WERI-Rb-1 (cell line): Measurements from ENCODE around the gene ATP11A.

Experiments used
- DNase-seq: peaks from one replicate; pipeline ENCODE4 v3.0.0-alpha.2; 2020
- H3K27ac ChIP-seq: fragments of 250-450 bp; sonication (Bioruptor Pico); 2 replicates; pipeline ENCODE4 v1.5.1; 2020; ENCODE audit warnings: mild to moderate bottlenecking, moderate library complexity
- H3K27me3 ChIP-seq: fragments of 250-450 bp; sonication (Bioruptor Pico); 2 replicates; pipeline ENCODE4 v1.5.1; 2021; ENCODE audit warnings: mild to moderate bottlenecking, low read depth, moderate library complexity; ENCODE audit not compliant: insufficient read depth, severe bottlenecking
- H3K36me3 ChIP-seq: fragments of 250-450 bp; sonication (Bioruptor Pico); 2 replicates; pipeline ENCODE4 v1.5.1; 2020; ENCODE audit warnings: mild to moderate bottlenecking, moderate library complexity
- H3K4me3 ChIP-seq: 2 replicates; pipeline ENCODE4 v1.5.1; 2011; ENCODE audit warnings: low read depth, mild to moderate bottlenecking, control low read depth, low read length
- H3K9me3 ChIP-seq: fragments of 250-450 bp; sonication (Bioruptor Pico); 2 replicates; pipeline ENCODE4 v1.5.1; 2021; ENCODE audit warnings: mild to moderate bottlenecking, moderate library complexity; ENCODE audit not compliant: severe bottlenecking
- TF ChIP-seq, protein P1 (sequence below): IDR thresholded peaks from 2 replicates; pipeline ENCODE4 v1.5.1; 2011; ENCODE audit warnings: low read depth, mild to moderate bottlenecking, control low read depth, inconsistent platforms, low read length

The ATP11A gene

DNA sequence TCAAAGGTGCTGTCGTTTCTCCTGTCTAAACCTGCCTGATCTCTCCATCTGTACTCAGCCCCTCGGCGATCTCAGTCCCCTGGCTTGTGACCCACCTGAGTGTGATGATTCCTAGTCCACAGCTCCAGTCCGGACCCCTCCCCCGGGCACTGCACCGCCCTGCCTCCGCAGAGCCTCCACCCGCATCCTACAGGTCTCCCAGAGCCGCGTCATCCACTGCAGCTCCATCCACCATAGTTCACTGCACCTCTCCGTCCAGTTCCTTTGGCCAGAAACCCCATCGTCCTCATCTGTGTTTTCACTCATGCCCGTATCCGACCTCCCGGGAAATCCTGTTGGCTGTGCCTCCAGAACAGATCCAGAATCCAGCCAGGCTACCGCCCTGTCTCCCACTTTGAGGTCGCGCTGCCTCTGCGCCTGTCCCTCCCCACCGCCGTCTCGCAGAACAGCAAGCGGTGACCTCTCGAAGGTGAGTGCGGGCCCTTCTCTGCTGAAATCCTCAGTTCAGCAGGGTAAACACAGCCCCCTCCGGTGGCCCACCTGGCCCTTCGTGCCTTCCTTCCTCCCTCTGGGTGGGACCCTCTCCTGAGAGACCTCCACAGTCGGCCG, 227.3 kb downstream of the ATP11A start:
- TF ChIP-seq, protein P1, sequence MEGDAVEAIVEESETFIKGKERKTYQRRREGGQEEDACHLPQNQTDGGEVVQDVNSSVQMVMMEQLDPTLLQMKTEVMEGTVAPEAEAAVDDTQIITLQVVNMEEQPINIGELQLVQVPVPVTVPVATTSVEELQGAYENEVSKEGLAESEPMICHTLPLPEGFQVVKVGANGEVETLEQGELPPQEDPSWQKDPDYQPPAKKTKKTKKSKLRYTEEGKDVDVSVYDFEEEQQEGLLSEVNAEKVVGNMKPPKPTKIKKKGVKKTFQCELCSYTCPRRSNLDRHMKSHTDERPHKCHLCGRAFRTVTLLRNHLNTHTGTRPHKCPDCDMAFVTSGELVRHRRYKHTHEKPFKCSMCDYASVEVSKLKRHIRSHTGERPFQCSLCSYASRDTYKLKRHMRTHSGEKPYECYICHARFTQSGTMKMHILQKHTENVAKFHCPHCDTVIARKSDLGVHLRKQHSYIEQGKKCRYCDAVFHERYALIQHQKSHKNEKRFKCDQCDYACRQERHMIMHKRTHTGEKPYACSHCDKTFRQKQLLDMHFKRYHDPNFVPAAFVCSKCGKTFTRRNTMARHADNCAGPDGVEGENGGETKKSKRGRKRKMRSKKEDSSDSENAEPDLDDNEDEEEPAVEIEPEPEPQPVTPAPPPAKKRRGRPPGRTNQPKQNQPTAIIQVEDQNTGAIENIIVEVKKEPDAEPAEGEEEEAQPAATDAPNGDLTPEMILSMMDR, result 0 out of 2 replicates have a peak, but pooled peaks have one; percentile 20

DNA sequence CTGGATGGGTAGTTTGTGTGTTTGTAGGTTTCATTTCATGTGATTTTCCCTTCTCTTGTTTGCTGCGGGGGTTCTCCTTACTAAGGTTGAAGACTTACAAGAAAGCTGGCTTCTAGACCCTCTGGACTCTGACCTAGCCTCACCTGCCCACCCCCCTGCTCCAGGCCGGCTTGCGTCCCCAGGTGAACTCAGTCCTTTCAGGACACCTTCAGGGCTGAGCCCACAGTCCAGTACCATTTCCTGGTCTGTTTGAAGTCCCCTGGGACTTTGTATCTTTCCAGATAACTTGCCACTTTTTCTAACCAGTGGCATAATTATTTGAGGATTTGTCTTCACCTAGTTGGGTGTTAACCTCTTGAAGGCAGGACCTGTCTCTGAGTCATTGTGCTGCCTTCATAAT, 227.9 kb downstream of the ATP11A start:
- no peak overlapping the region for H3K4me3 ChIP-seq
- H3K27ac ChIP-seq, result no peak overlapping the region
- DNase-seq, result no peak
- TF ChIP-seq, protein P1, result no peak
- no peaks in the 10 kb centered on the region for H3K9me3 ChIP-seq
- H3K36me3 ChIP-seq, result peaks cover 13% of the 10 kb centered on the region
- H3K27me3 ChIP-seq, result no peaks in the 10 kb centered on the region

More for the DNA sequence above, 227.3 kb downstream of the ATP11A start:
- Histone ChIP-seq H3K36me3 (peaks cover 13% of the 10 kb centered on the region), H3K9me3 (no peaks in the 10 kb centered on the region), H3K27me3 (no peaks in the 10 kb centered on the region), H3K27ac (no peak overlapping the region), H3K4me3 (no peak overlapping the region)
- DNase-seq, result no peak

DNA sequence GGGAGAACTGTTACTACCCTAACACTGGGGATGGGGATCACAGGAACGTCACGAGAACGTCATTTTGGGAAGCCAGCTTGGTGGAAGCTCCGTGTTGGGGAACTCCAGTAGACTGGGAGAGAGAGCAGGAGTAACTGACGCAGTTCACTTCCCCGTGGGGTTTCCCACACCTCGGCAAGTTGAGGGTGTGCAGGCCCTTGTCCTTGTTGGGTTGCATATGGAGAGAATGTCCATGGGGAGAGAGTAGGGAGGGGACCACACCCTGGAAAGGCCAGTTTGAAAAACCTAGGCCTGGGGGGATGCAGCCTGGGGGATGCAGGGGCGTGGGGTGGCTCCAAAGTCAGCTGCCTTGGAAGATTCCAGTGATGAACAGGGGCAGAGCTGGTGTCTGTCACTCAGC, 228.4 kb downstream of the ATP11A start:
- DNase-seq, result no peak
- TF ChIP-seq, protein P1, result no peak
- no peaks in the 10 kb centered on the region for H3K9me3 ChIP-seq
- H3K4me3 ChIP-seq, result no peak overlapping the region
- H3K27ac ChIP-seq, result no peak overlapping the region
- peaks cover 13% of the 10 kb centered on the region for H3K36me3 ChIP-seq
- H3K27me3 ChIP-seq, result no peaks in the 10 kb centered on the region

DNA sequence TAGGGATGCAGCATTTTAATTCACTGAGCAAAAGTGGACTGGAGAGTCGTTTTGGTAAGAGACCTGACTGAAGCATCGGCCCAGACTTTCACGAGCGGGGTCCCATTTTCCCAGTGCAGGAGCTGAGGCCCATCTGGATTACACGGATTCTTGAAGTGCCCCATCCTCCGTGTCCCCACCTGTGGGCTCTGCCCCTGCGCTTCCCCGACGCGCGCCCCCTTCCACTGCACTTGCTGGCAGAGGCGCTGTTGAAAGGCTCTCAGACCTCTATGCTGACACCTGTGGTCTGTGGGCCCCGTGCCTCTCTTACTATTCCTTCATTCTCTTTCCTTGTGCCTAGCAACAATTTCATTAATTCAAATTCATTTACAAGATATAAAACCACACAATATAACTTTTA, 228.9 kb downstream of the ATP11A start:
- Histone ChIP-seq H3K27ac (no peak overlapping the region), H3K4me3 (no peak overlapping the region), H3K9me3 (no peaks in the 10 kb centered on the region), H3K36me3 (peaks cover 13% of the 10 kb centered on the region), H3K27me3 (no peaks in the 10 kb centered on the region)
- TF ChIP-seq, protein P1, result no peak
- DNase-seq, result no peak

DNA sequence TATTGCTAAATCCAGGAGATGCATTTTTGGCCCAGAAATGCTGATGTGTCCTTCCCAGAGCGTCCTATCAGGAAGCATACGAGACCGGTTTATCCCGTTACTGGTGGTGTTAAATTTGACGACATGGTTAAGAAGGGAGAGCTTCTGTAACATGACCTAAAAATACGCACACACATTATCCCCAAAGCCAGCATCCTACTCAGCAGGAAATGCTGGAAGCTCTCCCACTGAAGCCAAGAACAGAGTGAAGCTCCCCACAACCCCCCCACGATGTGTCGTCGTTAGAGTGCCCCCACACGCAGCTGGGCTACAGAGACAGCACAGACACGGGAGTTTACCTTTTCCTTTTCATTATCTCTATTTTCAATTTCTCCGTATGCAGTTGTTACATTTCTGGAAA, 234.1 kb downstream of the ATP11A start:
- H3K27me3 ChIP-seq, result no peaks in the 10 kb centered on the region
- no peaks in the 10 kb centered on the region for H3K9me3 ChIP-seq
- H3K4me3 ChIP-seq, result no peak overlapping the region
- TF ChIP-seq, protein P1, result no peak
- H3K27ac ChIP-seq, result no peak overlapping the region
- DNase-seq, result no peak
- H3K36me3 ChIP-seq, result no peaks in the 10 kb centered on the region; the same call in 1 of the 2 replicates

DNA sequence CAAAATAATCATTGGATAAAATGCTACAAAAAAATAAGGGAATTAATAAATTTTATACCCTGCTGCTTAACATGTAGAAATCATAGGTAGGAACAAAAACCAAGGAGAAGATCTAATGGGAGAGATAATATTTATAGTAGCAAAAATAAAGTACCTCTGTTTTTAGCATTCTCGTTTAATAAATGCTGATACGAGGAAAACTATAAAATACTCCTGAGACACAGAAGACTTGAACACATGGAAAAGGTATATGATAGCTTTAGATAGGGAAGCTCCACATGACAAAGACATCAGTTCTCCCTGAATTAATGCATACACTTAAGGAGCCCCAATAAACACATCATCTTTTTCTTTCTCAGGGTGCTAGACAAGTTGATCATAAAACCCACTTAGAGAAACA, 234.5 kb downstream of the ATP11A start:
- Histone ChIP-seq H3K9me3 (no peaks in the 10 kb centered on the region), H3K27me3 (no peaks in the 10 kb centered on the region), H3K27ac (no peak overlapping the region), H3K36me3 (no peaks in the 10 kb centered on the region; the same call in 1 of the 2 replicates), H3K4me3 (no peak overlapping the region)
- DNase-seq, result no peak
- TF ChIP-seq, protein P1, result no peak
